PC-3 (cell line): ENCODE measurements around the gene LAS1L. TPM values are rescaled to one million over a fixed set of nuclear protein-coding genes. Genes with fewer than 3 reads are reported as not detected.

Experiments
- ATAC-seq: fragments of 200-7000 bp; cut with Tn5 transposase; 2 replicates; pipeline ENCODE4 v1.9.1; 2020; ENCODE audit warnings: mild to moderate bottlenecking, moderate library complexity
- BruUV-seq: library from RNA; stranded (reverse); fragments of 400-500 nt; replicated peaks from 2 replicates; lab custom pipeline; 2021; lab: Mats Ljungman, UMichigan
- CTCF ChIA-PET: fragments of 300-600 bp; sonication (Branson Sonifier 250); formaldehyde crosslinking; loops from one replicate; lab custom pipeline; 2022; ENCODE audit warnings: antibody characterized with exemption; lab: Charles Lee
- POLR2A ChIA-PET: fragments of 300-600 bp; sonication (Branson Sonifier 250); formaldehyde crosslinking; loops from one replicate; lab custom pipeline; 2022; ENCODE audit warnings: antibody characterized with exemption; ENCODE audit not compliant: unreplicated experiment; lab: Charles Lee
- DNase-seq: peaks from one replicate; pipeline ENCODE4 v3.0.0-alpha.2; 2015
- H2AFZ ChIP-seq: fragments of 300-600 bp; sonication (generic); 2 replicates; pipeline ENCODE4 v1.6.0; 2016; ENCODE audit warnings: antibody characterized with exemption, low read length
- H3F3A ChIP-seq: fragments of 300-600 bp; sonication (generic); one replicate; pipeline ENCODE4 v1.6.0; 2017; ENCODE audit warnings: antibody characterized with exemption, low read length, control low read depth, mild to moderate bottlenecking; ENCODE audit not compliant: unreplicated experiment
- H3K27ac ChIP-seq: fragments of 300-600 bp; sonication (generic); 2 replicates; pipeline ENCODE4 v1.5.1; 2016; ENCODE audit warnings: mild to moderate bottlenecking, low read length
- H3K27me3 ChIP-seq: fragments of 300-600 bp; sonication (generic); 2 replicates; pipeline ENCODE4 v1.6.1; 2016; ENCODE audit warnings: low read length, mixed read lengths
- H3K36me3 ChIP-seq: fragments of 300-600 bp; sonication (generic); 2 replicates; pipeline ENCODE4 v1.6.1; 2016; ENCODE audit warnings: low read depth, mixed run types, low read length, mixed read lengths
- H3K4me1 ChIP-seq: fragments of 300-600 bp; sonication (generic); 2 replicates; pipeline ENCODE4 v1.5.1; 2016; ENCODE audit warnings: low read length; ENCODE audit not compliant: insufficient read depth
- H3K4me2 ChIP-seq: fragments of 300-600 bp; sonication (generic); 2 replicates; pipeline ENCODE4 v1.6.0; 2016; ENCODE audit warnings: low read length
- H3K4me3 ChIP-seq: fragments of 300-600 bp; sonication (generic); 2 replicates; pipeline ENCODE4 v1.5.1; 2016; ENCODE audit warnings: mild to moderate bottlenecking, low read length, mixed read lengths
- H3K79me2 ChIP-seq: fragments of 300-600 bp; sonication (generic); 2 replicates; pipeline ENCODE4 v1.6.1; 2017; ENCODE audit warnings: low read length, mixed read lengths
- H3K9ac ChIP-seq: fragments of 300-600 bp; sonication (generic); 2 replicates; pipeline ENCODE4 v1.6.0; 2016; ENCODE audit warnings: mild to moderate bottlenecking, low read length
- H3K9me2 ChIP-seq: fragments of 300-600 bp; sonication (generic); replicated peaks from 2 replicates; pipeline ENCODE4 v1.6.1; 2016; ENCODE audit warnings: mixed run types, low read length, mixed read lengths
- H3K9me3 ChIP-seq: fragments of 300-600 bp; sonication (generic); 2 replicates; pipeline ENCODE4 v1.6.1; 2016; ENCODE audit warnings: low read length, mixed read lengths
- H4K20me1 ChIP-seq: fragments of 300-600 bp; sonication (generic); 2 replicates; pipeline ENCODE4 v1.6.1; 2016; ENCODE audit warnings: low read length, mixed read lengths
- EZH2 ChIP-seq: fragments of 300-600 bp; sonication (generic); IDR thresholded peaks from one replicate; pipeline ENCODE4 v1.6.1; 2017; ENCODE audit warnings: antibody characterized with exemption, mild to moderate bottlenecking, low read length; ENCODE audit not compliant: unreplicated experiment
- EZH2phosphoT487 ChIP-seq: fragments of 300-600 bp; sonication (generic); IDR thresholded peaks from 2 replicates; pipeline ENCODE4 v1.6.1; 2018; ENCODE audit warnings: mild to moderate bottlenecking, antibody characterized with exemption, low read length, borderline replicate concordance
- intact Hi-C: fragments of 100-400 bp; cut with micrococcal nuclease; formaldehyde crosslinking; loops from 2 replicates; pipeline ENCODE4 v1.9.0; 2023
- total RNA-seq: library from RNA; depleted of rRNA; stranded (reverse); fragments of >200 nt; gene quantifications from 2 replicates; pipeline ENCODE4 v1.2.3, GENCODE V29; 2014
- TF ChIP-seq, protein P1 (sequence below): fragments of 300-600 bp; sonication (generic); conservative IDR thresholded peaks from 2 replicates; pipeline ENCODE4 v1.5.1; 2017; ENCODE audit warnings: antibody characterized with exemption, low read depth, mild to moderate bottlenecking, low read length

Gene LAS1L
- total RNA-seq, 1 experiment from 2014 or later = 69.0 TPM

DNA sequence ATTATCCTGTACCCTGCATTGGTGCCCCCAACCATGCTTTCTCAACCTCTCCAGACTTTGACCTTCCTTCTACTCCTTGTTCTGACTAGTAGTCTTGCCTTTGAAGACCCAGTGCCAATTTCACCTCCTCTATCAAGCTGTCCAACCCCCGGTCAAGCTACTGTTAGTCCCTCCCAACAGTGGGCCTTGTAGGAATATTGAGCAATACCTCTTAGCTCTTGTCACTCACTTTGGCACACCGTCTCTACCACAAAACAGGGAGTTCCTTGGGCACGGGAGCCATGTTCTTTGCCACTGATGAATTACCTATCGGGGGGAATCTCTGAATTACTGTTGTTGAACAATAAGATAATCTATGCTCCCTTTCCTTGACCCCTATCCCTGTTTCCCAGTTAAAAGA is 25.2 kb downstream of the LAS1L start:
- no peak overlapping the region for H3K27ac ChIP-seq
- intact Hi-C loops = no loop called here

DNA sequence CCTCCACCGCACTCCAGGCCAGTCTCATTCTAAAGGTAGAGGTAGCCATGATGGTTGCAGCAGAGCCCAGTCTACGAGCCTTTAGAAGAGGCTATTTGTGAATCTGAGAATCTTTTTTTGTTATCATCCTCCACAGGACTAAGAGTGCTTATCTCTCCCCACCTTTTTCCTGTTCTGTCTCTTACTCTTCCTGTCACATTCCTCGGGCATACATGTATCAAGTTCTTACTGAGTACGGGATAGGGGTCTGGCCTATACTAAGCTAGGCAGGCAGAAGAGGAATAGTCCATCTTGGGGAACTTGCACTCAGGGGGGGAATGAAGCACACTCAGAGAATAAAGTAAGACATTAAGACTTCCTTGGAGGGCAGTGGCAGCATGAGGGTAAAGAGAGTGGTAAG is 25.7 kb downstream of the LAS1L start:
- H3K4me3 ChIP-seq = no peak overlapping the region
- no peak for ATAC-seq
- intact Hi-C loops = no loop called here
- DNase-seq = no peak
- ChIA-PET POLR2A (no interaction called here), CTCF (no interaction called here)
- no peak overlapping the region for H3K4me2 ChIP-seq
- no peaks in the 10 kb centered on the region for H3K9me2 ChIP-seq
- H3K4me1 ChIP-seq = no peaks in the 10 kb centered on the region
- H3K79me2 ChIP-seq = no peaks in the 10 kb centered on the region
- TF ChIP-seq EZH2phosphoT487 (no peak), EZH2 (no peak)
- TF ChIP-seq, protein P1, sequence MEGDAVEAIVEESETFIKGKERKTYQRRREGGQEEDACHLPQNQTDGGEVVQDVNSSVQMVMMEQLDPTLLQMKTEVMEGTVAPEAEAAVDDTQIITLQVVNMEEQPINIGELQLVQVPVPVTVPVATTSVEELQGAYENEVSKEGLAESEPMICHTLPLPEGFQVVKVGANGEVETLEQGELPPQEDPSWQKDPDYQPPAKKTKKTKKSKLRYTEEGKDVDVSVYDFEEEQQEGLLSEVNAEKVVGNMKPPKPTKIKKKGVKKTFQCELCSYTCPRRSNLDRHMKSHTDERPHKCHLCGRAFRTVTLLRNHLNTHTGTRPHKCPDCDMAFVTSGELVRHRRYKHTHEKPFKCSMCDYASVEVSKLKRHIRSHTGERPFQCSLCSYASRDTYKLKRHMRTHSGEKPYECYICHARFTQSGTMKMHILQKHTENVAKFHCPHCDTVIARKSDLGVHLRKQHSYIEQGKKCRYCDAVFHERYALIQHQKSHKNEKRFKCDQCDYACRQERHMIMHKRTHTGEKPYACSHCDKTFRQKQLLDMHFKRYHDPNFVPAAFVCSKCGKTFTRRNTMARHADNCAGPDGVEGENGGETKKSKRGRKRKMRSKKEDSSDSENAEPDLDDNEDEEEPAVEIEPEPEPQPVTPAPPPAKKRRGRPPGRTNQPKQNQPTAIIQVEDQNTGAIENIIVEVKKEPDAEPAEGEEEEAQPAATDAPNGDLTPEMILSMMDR = no peak
- H3K27me3 ChIP-seq = no peaks in the 10 kb centered on the region
- H3K27ac ChIP-seq = no peak overlapping the region
- H3K9me3 ChIP-seq = no peaks in the 10 kb centered on the region
- no peak overlapping the region for H2AFZ ChIP-seq
- H3K9ac ChIP-seq = no peak overlapping the region
- BruUV-seq = no TSS peak
- H3K36me3 ChIP-seq = no peaks in the 10 kb centered on the region; the same call in 1 of the 2 replicates
- no peaks in the 10 kb centered on the region for H4K20me1 ChIP-seq
- H3F3A ChIP-seq = no peaks in the 10 kb centered on the region

More for the DNA sequence above, 25.2 kb downstream of the LAS1L start:
- Histone ChIP-seq H3K27me3 (no peaks in the 10 kb centered on the region), H3K9me3 (no peaks in the 10 kb centered on the region), H3K36me3 (no peaks in the 10 kb centered on the region; the same call in 1 of the 2 replicates), H2AFZ (no peak overlapping the region), H3F3A (no peaks in the 10 kb centered on the region), H3K9ac (no peak overlapping the region), H3K4me2 (no peak overlapping the region), H3K4me3 (no peak overlapping the region), H4K20me1 (no peaks in the 10 kb centered on the region), H3K4me1 (no peaks in the 10 kb centered on the region), H3K9me2 (no peaks in the 10 kb centered on the region), H3K79me2 (no peaks in the 10 kb centered on the region)
- TF ChIP-seq EZH2phosphoT487 = no peak
- TF ChIP-seq, protein P1 = no peak
- no peak for TF ChIP-seq EZH2
- CTCF ChIA-PET = no interaction called here
- POLR2A ChIA-PET = no interaction called here
- DNase-seq (no peak), ATAC-seq (no peak)
- BruUV-seq = no TSS peak

DNA sequence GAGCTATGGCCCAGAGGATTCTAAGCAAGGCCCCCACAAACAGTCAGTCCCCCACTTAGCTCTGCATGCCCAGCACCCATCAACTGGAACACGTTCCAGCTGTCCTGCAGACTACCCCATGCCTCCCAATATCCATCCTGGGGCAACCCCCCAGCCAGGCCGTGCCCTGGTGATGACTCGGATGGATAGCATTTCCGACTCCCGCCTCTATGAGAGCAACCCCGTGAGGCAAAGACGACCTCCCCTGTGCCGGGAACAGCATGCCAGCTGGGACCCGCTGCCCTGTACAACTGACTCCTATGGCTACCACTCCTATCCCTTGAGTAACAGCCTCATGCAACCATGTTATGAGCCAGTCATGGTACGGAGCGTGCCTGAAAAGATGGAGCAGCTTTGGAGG is 32.0 kb downstream of the LAS1L start:
- no peak overlapping the region for H3K4me3 ChIP-seq
- no peaks in the 10 kb centered on the region for H3K4me1 ChIP-seq
- H3K9me3 ChIP-seq = no peaks in the 10 kb centered on the region
- POLR2A ChIA-PET = interaction anchor here (0.6 kb wide), 1 partner anchor 1146 kb away, joined by 5 read pairs; no protein-coding TSS in a partner anchor
- no peaks in the 10 kb centered on the region for H3K27me3 ChIP-seq
- ATAC-seq = no peak
- H3K27ac ChIP-seq = no peak overlapping the region
- CTCF ChIA-PET = no interaction called here
- no peak overlapping the region for H3K9ac ChIP-seq
- BruUV-seq = no TSS peak
- no peak overlapping the region for H2AFZ ChIP-seq
- H3K79me2 ChIP-seq = no peaks in the 10 kb centered on the region
- TF ChIP-seq EZH2 (no peak), EZH2phosphoT487 (no peak)
- TF ChIP-seq, protein P1 = no peak
- H3K4me2 ChIP-seq = no peak overlapping the region
- no peaks in the 10 kb centered on the region for H3F3A ChIP-seq
- H4K20me1 ChIP-seq = no peaks in the 10 kb centered on the region
- DNase-seq = no peak
- H3K9me2 ChIP-seq = no peaks in the 10 kb centered on the region
- intact Hi-C loops = no loop called here
- no peaks in the 10 kb centered on the region for H3K36me3 ChIP-seq
